A673 (cell line): ENCODE results near the gene LUZP2. TPM values are rescaled to one million over a fixed set of nuclear protein-coding genes. Genes with fewer than 3 reads are reported as not detected.

Experiments used
- BruUV-seq: library from RNA; stranded (reverse); fragments of 400-500 nt; replicated peaks from 2 replicates; lab custom pipeline; 2021; lab: Mats Ljungman, UMichigan
- CTCF ChIA-PET: fragments of 300-600 bp; sonication (Branson Sonifier 250); formaldehyde crosslinking; loops from one replicate; lab custom pipeline; 2022; ENCODE audit warnings: antibody characterized with exemption; lab: Charles Lee
- POLR2A ChIA-PET: fragments of 300-600 bp; sonication (Branson Sonifier 250); formaldehyde crosslinking; loops from one replicate; lab custom pipeline; 2022; ENCODE audit warnings: antibody characterized with exemption; ENCODE audit not compliant: low non-redundant PET; lab: Charles Lee
- DNase-seq: peaks from one replicate; pipeline ENCODE4 v3.0.0-alpha.2; 2015; ENCODE audit warnings: low spot score
- H3K27ac ChIP-seq: fragments of 200-600 bp; sonication (generic); 2 replicates; pipeline ENCODE4 v1.5.1; 2016; ENCODE audit warnings: mixed run types, low read depth, mild to moderate bottlenecking, mixed read lengths, antibody characterized with exemption, low read length; ENCODE audit not compliant: poor library complexity, severe bottlenecking
- H3K27me3 ChIP-seq: fragments of 200-600 bp; sonication (generic); replicated peaks from 2 replicates; pipeline ENCODE4 v1.6.1; 2017; ENCODE audit warnings: mixed run types, low read depth, mild to moderate bottlenecking, mixed read lengths, antibody characterized with exemption, low read length; ENCODE audit not compliant: insufficient read depth, poor library complexity
- H3K36me3 ChIP-seq: fragments of 200-600 bp; sonication (generic); 2 replicates; pipeline ENCODE4 v1.6.1; 2016; ENCODE audit warnings: mixed run types, mild to moderate bottlenecking, mixed read lengths, antibody characterized with exemption, low read length; ENCODE audit not compliant: insufficient read depth, poor library complexity, severe bottlenecking
- H3K4me1 ChIP-seq: fragments of 200-600 bp; sonication (generic); 2 replicates; pipeline ENCODE4 v1.6.1; 2017; ENCODE audit warnings: mixed run types, mild to moderate bottlenecking, mixed read lengths, antibody characterized with exemption, low read length; ENCODE audit not compliant: insufficient read depth, poor library complexity, severe bottlenecking
- H3K4me3 ChIP-seq: fragments of 200-600 bp; sonication (generic); 2 replicates; pipeline ENCODE4 v1.5.1; 2016; ENCODE audit warnings: low read depth, mixed run types, mild to moderate bottlenecking, mixed read lengths, low read length; ENCODE audit not compliant: poor library complexity, severe bottlenecking
- H3K9me3 ChIP-seq: fragments of 200-600 bp; sonication (generic); 2 replicates; pipeline ENCODE4 v1.6.1; 2016; ENCODE audit warnings: mixed run types, low read depth, mild to moderate bottlenecking, mixed read lengths, antibody characterized with exemption, low read length; ENCODE audit not compliant: poor library complexity, severe bottlenecking
- CTCF ChIP-seq: fragments of 300-800, 200-600 bp; sonication (generic); conservative IDR thresholded peaks from 2 replicates; pipeline ENCODE4 v1.5.1; 2017; ENCODE audit warnings: low read depth, mild to moderate bottlenecking, antibody characterized with exemption, low read length, moderate library complexity, mixed read lengths
- EZH2 ChIP-seq: fragments of 200-600 bp; sonication (generic); IDR thresholded peaks from 2 replicates; pipeline ENCODE4 v1.6.1; 2017; ENCODE audit warnings: borderline replicate concordance, low read depth, mild to moderate bottlenecking, mixed read lengths, antibody characterized with exemption, low read length; ENCODE audit not compliant: poor library complexity, severe bottlenecking
- intact Hi-C: fragments of 100-400 bp; cut with micrococcal nuclease; formaldehyde crosslinking; loops from one replicate; pipeline ENCODE4 v1.10.0; 2022; ENCODE audit not compliant: unreplicated experiment
- total RNA-seq: library from RNA; stranded (reverse); gene quantifications from 2 replicates; pipeline ENCODE4 v1.2.3, GENCODE V29; 2021

Gene LUZP2
- total RNA-seq, 1 experiment from 2014 or later, result 0.15 TPM

GRCh38 chr11:24516638-24517037 lies 19.8 kb downstream of the LUZP2 start:
- H3K4me1 ChIP-seq, result no peaks in the 10 kb centered on the region
- POLR2A ChIA-PET, result no interaction called here
- DNase-seq, result no peak
- TF ChIP-seq CTCF (no peak), EZH2 (no peak)
- no peaks in the 10 kb centered on the region for H3K9me3 ChIP-seq
- H3K4me3 ChIP-seq, result no peak overlapping the region
- no peak overlapping the region for H3K27ac ChIP-seq
- BruUV-seq, result no TSS peak
- no peaks in the 10 kb centered on the region for H3K36me3 ChIP-seq
- CTCF ChIA-PET, result no interaction called here
- intact Hi-C loops, result no loop called here
- no peaks in the 10 kb centered on the region for H3K27me3 ChIP-seq

GRCh38 chr11:24521601-24522000 lies 24.7 kb downstream of the LUZP2 start:
- intact Hi-C loops, result no loop called here
- Histone ChIP-seq H3K27me3 (no peaks in the 10 kb centered on the region), H3K36me3 (no peaks in the 10 kb centered on the region), H3K9me3 (no peaks in the 10 kb centered on the region), H3K4me3 (no peak overlapping the region), H3K27ac (no peak overlapping the region), H3K4me1 (no peaks in the 10 kb centered on the region)
- no peak for DNase-seq
- TF ChIP-seq CTCF (no peak), EZH2 (no peak)
- ChIA-PET CTCF (no interaction called here), POLR2A (no interaction called here)
- no TSS peak for BruUV-seq

- Histone ChIP-seq H3K9me3 (no peaks in the 10 kb centered on the region), H3K4me1 (no peaks in the 10 kb centered on the region), H3K27ac (no peak overlapping the region), H3K27me3 (no peaks in the 10 kb centered on the region), H3K4me3 (no peak overlapping the region), H3K36me3 (no peaks in the 10 kb centered on the region)
- BruUV-seq, result no TSS peak
- no peak for DNase-seq
- POLR2A ChIA-PET, result no interaction called here
- CTCF ChIA-PET, result no interaction called here
- intact Hi-C loops, result no loop called here
- TF ChIP-seq EZH2, result no peak
- TF ChIP-seq CTCF, result no peak
Measured at GRCh38 chr11:24524156-24524555, 27.3 kb downstream of the LUZP2 start.
